ENCODE data around the gene UST. TPM values are rescaled to one million over a fixed set of nuclear protein-coding genes. Genes with fewer than 3 reads are reported as not detected.

The UST gene
- total RNA-seq, 1 experiment from 2014 or later: 6.1 TPM

DNA sequence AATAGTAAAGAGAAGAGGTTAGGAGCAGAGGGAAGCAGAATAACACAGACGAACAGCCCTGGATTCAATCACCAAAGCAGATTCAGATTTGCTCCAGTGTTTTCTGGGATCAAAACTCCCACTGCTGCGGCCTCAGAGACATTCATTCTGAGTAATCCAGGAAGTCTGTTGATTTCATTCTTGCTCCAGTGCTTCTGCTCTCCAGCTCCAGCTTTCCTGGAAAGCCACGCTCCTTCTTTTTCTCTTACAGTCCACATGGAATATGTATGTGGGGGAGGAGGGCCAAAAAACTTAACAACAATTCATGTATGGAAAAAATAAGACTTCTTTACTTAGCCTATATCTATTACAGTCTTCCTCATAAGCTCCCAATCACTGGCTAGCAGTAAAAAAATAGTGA lies 26.4 kb upstream of the UST start:
- Histone ChIP-seq H3K4me2 (ENCODE audit: low read length) (no peak overlapping the region), H3K4me1 (ENCODE audit: control insufficient read depth in 1 of 2, insufficient read depth in 2 of 2, low read length in 2 of 2) (no peaks in the 10 kb centered on the region), H3K9ac (ENCODE audit: low read length) (no peak overlapping the region), H3K27ac (ENCODE audit: low read depth, low read length) (no peak overlapping the region), H3K9me2 (ENCODE audit: insufficient read depth) (no peaks in the 10 kb centered on the region), H3K79me2 (ENCODE audit: insufficient read depth, low read length) (no peaks in the 10 kb centered on the region), H3K36me3 (ENCODE audit: control insufficient read depth in 1 of 2, insufficient read depth in 2 of 2, low read length in 2 of 2) (no peaks in the 10 kb centered on the region), H3K4me3 (replicated peaks in 1 of 2; ENCODE audit: low read depth in 1 of 2, low read length in 2 of 2) (no peak overlapping the region), H3K9me3 (ENCODE audit: control insufficient read depth in 1 of 2, insufficient read depth in 1 of 2, low read depth in 1 of 2, low read length in 2 of 2) (no peaks in the 10 kb centered on the region), H2AFZ (ENCODE audit: low read depth, low read length, poor library complexity, severe bottlenecking) (no peak overlapping the region), H3K27me3 (ENCODE audit: insufficient read depth, low read length) (no peaks in the 10 kb centered on the region), H4K20me1 (ENCODE audit: insufficient read depth) (no peaks in the 10 kb centered on the region)
- DNase-seq (ENCODE audit: low read depth, low spot score) (no peak), ATAC-seq (no peak)
- intact Hi-C loops (cut with micrococcal nuclease): no loop called here
- ChIA-PET CTCF (no interaction called here), RAD21 (ENCODE audit: low non-redundant PET in 1 of 2, low total read pairs in 2 of 2, uncharacterized antibody in 2 of 2, unreplicated experiment in 2 of 2) (no interaction called here), POLR2A (no interaction called here)
- no TSS peak for BruUV-seq (replicated peaks)
- no peak for TF ChIP-seq EGR1 (IDR thresholded peaks at IDR 0.05; ENCODE audit: low read depth)

DNA sequence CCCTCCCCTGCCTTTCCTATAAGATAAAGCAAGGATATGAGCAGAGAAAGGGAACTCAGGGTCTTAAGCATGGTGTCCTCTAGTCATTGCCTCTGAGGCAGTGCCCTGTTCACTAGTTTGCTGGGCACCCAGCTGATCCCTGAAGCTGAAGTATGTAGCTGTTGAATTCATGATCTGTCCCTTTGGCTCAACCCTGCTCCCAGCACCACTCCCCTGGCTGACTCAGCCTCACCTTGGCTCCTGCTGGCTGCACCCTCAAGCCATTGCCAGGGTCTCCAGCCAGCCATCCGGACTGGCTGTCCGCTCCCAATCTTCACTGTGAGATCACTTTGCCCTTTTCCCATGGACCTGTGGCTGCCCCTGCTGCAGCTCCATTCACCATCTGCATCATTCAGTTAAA lies 25.9 kb upstream of the UST start:
- H3K4me2 ChIP-seq (ENCODE audit: low read length): no peak overlapping the region
- DNase-seq (ENCODE audit: low read depth, low spot score) (no peak), ATAC-seq (no peak)
- intact Hi-C loops (cut with micrococcal nuclease): no loop called here
- no peak overlapping the region for H3K9ac ChIP-seq (ENCODE audit: low read length)
- no TSS peak for BruUV-seq (replicated peaks)
- no peaks in the 10 kb centered on the region for H3K36me3 ChIP-seq (ENCODE audit: control insufficient read depth in 1 of 2, insufficient read depth in 2 of 2, low read length in 2 of 2)
- no peaks in the 10 kb centered on the region for H3K9me2 ChIP-seq (ENCODE audit: insufficient read depth)
- no peak overlapping the region for H3K4me3 ChIP-seq (replicated peaks in 1 of 2; ENCODE audit: low read depth in 1 of 2, low read length in 2 of 2)
- no peaks in the 10 kb centered on the region for H3K9me3 ChIP-seq (ENCODE audit: control insufficient read depth in 1 of 2, insufficient read depth in 1 of 2, low read depth in 1 of 2, low read length in 2 of 2)
- no peaks in the 10 kb centered on the region for H3K4me1 ChIP-seq (ENCODE audit: control insufficient read depth in 1 of 2, insufficient read depth in 2 of 2, low read length in 2 of 2)
- no peak overlapping the region for H3K27ac ChIP-seq (ENCODE audit: low read depth, low read length)
- no peak overlapping the region for H2AFZ ChIP-seq (ENCODE audit: low read depth, low read length, poor library complexity, severe bottlenecking)
- H3K79me2 ChIP-seq (ENCODE audit: insufficient read depth, low read length): no peaks in the 10 kb centered on the region
- H4K20me1 ChIP-seq (ENCODE audit: insufficient read depth): no peaks in the 10 kb centered on the region
- CTCF ChIA-PET: no interaction called here
- H3K27me3 ChIP-seq (ENCODE audit: insufficient read depth, low read length): no peaks in the 10 kb centered on the region
- RAD21 ChIA-PET (ENCODE audit: low non-redundant PET in 1 of 2, low total read pairs in 2 of 2, uncharacterized antibody in 2 of 2, unreplicated experiment in 2 of 2): no interaction called here
- POLR2A ChIA-PET: no interaction called here
- TF ChIP-seq EGR1 (IDR thresholded peaks at IDR 0.05; ENCODE audit: low read depth): no peak
- TF ChIP-seq CBX3 (IDR thresholded peaks at IDR 0.05; ENCODE audit: low read depth): no peak
- TF ChIP-seq, protein P1, sequence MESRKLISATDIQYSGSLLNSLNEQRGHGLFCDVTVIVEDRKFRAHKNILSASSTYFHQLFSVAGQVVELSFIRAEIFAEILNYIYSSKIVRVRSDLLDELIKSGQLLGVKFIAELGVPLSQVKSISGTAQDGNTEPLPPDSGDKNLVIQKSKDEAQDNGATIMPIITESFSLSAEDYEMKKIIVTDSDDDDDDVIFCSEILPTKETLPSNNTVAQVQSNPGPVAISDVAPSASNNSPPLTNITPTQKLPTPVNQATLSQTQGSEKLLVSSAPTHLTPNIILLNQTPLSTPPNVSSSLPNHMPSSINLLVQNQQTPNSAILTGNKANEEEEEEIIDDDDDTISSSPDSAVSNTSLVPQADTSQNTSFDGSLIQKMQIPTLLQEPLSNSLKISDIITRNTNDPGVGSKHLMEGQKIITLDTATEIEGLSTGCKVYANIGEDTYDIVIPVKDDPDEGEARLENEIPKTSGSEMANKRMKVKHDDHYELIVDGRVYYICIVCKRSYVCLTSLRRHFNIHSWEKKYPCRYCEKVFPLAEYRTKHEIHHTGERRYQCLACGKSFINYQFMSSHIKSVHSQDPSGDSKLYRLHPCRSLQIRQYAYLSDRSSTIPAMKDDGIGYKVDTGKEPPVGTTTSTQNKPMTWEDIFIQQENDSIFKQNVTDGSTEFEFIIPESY (IDR thresholded peaks at IDR 0.05; ENCODE audit: extremely low read depth, insufficient replicate concordance, low read length): no peak
- no peak for TF ChIP-seq RAD21 (IDR thresholded peaks at IDR 0.05; ENCODE audit: low read depth)
- TF ChIP-seq POLR2AphosphoS5 (IDR thresholded peaks at IDR 0.05; ENCODE audit: low read depth, low read length): no peak
- TF ChIP-seq, protein P2, sequence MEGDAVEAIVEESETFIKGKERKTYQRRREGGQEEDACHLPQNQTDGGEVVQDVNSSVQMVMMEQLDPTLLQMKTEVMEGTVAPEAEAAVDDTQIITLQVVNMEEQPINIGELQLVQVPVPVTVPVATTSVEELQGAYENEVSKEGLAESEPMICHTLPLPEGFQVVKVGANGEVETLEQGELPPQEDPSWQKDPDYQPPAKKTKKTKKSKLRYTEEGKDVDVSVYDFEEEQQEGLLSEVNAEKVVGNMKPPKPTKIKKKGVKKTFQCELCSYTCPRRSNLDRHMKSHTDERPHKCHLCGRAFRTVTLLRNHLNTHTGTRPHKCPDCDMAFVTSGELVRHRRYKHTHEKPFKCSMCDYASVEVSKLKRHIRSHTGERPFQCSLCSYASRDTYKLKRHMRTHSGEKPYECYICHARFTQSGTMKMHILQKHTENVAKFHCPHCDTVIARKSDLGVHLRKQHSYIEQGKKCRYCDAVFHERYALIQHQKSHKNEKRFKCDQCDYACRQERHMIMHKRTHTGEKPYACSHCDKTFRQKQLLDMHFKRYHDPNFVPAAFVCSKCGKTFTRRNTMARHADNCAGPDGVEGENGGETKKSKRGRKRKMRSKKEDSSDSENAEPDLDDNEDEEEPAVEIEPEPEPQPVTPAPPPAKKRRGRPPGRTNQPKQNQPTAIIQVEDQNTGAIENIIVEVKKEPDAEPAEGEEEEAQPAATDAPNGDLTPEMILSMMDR (IDR thresholded peaks at IDR 0.05 in 2 of 3, conservative IDR thresholded peaks at IDR 0.05 in 1 of 3; ENCODE audit: borderline replicate concordance in 1 of 3, insufficient read depth in 1 of 3, low read depth in 2 of 3, low read length in 2 of 3): no peak
- no peak for TF ChIP-seq TCF7L2 (IDR thresholded peaks at IDR 0.05; ENCODE audit: borderline replicate concordance, extremely low read depth, insufficient read depth, insufficient read length)
- TF ChIP-seq SRF (IDR thresholded peaks at IDR 0.05; ENCODE audit: low read depth): no peak
- no peak for TF ChIP-seq POLR2A (IDR thresholded peaks at IDR 0.05; ENCODE audit: borderline replicate concordance, extremely low read depth, insufficient read depth, insufficient read length)
- no peak for TF ChIP-seq ZFX (IDR thresholded peaks at IDR 0.05)
- TF ChIP-seq, protein P3, sequence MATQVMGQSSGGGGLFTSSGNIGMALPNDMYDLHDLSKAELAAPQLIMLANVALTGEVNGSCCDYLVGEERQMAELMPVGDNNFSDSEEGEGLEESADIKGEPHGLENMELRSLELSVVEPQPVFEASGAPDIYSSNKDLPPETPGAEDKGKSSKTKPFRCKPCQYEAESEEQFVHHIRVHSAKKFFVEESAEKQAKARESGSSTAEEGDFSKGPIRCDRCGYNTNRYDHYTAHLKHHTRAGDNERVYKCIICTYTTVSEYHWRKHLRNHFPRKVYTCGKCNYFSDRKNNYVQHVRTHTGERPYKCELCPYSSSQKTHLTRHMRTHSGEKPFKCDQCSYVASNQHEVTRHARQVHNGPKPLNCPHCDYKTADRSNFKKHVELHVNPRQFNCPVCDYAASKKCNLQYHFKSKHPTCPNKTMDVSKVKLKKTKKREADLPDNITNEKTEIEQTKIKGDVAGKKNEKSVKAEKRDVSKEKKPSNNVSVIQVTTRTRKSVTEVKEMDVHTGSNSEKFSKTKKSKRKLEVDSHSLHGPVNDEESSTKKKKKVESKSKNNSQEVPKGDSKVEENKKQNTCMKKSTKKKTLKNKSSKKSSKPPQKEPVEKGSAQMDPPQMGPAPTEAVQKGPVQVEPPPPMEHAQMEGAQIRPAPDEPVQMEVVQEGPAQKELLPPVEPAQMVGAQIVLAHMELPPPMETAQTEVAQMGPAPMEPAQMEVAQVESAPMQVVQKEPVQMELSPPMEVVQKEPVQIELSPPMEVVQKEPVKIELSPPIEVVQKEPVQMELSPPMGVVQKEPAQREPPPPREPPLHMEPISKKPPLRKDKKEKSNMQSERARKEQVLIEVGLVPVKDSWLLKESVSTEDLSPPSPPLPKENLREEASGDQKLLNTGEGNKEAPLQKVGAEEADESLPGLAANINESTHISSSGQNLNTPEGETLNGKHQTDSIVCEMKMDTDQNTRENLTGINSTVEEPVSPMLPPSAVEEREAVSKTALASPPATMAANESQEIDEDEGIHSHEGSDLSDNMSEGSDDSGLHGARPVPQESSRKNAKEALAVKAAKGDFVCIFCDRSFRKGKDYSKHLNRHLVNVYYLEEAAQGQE (IDR thresholded peaks at IDR 0.05; ENCODE audit: low read depth): no peak
- no peak for TF ChIP-seq EZH2 (IDR thresholded peaks at IDR 0.05)
- TF ChIP-seq ZNF274 (IDR thresholded peaks at IDR 0.05; ENCODE audit: low read depth, low read length): no peak
- TF ChIP-seq JUND (IDR thresholded peaks at IDR 0.05): no peak
